ENCODE measurements around the gene AMIGO2.

GRCh38 chr12:47112679-47113078 is 32.9 kb upstream of the AMIGO2 start:
- TF ChIP-seq CTCF (IDR thresholded peaks at IDR 0.05) (no peak), POLR2A (IDR thresholded peaks at IDR 0.05) (no peak)

All from body of pancreas (tissue), 4 donors.